ENCODE results near the gene TERT.

TERT gene

DNA sequence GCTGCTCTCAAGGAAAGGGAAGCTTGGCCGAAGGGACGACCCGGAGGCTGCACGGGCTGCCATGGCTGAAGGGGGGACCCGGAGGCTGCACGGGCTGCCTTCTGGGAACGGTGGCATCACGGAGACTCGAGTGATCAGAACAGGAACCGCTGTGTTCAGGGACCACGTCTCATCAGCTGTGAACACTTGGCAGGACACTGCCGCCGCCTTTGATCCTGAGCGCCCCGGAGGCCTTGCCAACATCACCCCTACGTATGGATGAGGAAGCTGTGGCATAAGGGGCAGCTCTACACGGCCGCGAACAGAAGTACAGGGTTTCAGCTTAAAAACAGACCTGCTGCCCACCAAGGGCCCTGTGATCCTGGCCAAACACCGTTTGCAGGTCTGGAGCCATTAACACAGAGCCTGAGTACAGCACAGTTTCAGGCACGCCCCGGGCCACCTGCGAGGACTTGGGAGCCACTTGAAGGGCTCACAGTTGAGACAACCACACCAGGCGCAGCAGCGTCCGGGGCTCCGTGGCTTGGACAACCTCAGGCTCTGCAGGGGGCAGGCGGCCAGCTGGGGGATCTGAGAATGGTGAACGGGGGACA is 23.9 kb upstream of the TERT start:
- no peak for DNase-seq (ENCODE audit: low spot score)

DNA sequence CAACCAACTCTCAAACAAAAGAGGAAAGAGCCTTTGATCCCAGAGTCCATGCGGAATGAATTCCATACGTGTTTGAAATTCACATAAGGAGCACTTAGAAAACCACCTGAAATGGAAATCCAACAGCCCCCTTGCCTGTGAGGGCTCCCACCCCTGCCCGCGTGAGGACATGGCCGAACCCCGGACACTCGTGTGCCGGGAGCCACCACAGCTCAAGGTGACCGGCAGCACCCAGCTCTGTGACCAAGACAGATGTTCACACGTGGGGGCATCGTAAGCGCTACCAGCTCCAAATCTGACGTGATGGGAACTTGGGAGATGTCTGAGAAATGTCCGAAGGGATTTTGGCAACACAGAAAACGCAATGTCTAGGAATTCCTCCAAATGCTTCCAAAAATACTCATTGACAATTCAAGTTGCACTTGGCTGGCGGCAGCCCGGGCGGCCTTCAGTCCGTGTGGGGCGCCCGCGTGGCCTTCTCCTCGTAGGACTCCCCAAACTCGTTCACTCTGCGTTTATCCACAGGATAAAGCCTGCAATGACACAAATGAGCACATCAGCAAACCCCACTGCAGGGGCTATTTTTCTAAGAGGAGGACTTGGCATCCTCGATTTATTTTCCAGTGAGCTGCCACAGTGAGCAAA is 23.2 kb upstream of the TERT start:
- DNase-seq (ENCODE audit: low spot score): no peak

DNA sequence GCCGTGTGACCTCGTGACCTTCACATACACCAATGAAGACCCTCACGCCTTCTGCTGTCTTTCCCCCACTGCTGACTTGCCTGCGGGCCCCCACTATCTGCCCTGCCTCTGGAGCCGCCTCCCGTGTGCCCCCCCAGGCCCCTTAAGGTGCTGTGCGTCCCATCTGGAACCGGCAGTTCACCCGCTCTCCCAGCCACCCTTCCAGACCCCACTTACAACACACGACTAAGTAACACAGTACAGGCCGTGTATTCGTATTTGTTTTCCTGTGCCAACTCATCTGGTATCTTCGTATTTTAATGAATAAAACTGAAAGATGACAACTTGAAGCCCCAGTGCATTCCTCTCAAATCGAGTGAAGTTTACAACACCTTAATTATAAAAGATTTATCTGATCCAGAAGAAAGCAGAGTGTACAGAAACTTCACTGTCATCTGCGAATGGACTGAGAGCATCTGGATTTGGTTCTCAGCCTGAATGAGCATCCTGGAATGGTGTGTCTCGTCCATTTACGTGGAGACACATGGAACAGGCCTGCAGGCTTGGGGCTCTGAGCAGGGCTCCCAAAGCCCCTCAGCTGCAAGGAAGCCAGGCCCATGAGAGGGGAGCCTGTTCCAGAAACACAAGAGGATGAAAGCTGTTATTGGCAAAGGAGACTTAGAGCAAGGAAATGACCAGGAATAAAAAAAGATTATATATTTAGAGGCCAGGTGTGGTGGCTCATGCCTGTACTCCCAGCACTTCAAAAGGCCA is 21.9 kb upstream of the TERT start:
- no peak for DNase-seq (ENCODE audit: low spot score)

DNA sequence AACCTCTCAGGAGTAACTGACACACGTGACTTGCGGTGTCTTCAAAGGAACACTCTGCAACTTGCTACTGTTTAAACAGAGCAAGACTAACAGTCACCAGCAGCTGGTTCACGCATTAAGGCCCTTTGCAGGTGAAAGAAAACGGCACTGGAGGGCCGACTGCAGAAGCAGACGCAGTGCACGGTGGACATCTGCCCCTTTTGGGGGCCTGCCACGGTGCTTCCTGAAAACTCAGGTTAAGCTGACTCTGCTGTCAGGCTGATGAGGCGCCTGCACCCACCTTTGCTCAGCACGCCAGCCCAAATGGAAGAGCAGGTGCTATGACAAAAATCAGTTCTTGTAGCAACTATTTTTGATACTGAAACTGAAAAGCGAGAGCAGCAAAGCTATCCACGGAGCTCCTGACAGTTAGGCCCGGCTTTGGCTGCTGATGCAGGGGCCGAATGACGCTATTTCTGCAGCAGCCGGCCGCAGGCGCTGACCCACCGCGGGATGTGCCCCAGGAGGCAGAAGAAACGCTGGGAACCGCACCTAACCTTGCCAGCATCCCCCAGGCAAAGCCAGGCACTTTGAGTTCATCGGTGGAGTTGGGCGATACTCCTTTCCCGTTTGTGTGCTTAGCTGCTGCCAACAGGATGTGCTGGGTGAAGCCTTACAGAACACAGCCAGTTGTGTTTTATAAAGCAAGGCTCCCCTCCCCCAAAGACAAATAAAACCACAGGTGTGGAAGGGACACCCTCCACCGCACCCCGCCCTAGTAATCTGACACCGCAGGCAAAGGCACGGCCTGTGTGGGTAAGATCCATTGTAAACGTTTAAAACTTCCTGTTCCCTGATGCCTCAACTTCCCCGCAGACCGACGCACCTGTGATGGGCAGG is 21.1 kb upstream of the TERT start:
- DNase-seq (ENCODE audit: low spot score): no peak

- DNase-seq (ENCODE audit: low spot score): no peak
These were observed 20.3 kb upstream of the TERT start for GRCh38 chr5:1315018-1315708.

- DNase-seq (ENCODE audit: low spot score): no peak
These were observed 19.7 kb upstream of the TERT start for GRCh38 chr5:1314564-1314982.

DNA sequence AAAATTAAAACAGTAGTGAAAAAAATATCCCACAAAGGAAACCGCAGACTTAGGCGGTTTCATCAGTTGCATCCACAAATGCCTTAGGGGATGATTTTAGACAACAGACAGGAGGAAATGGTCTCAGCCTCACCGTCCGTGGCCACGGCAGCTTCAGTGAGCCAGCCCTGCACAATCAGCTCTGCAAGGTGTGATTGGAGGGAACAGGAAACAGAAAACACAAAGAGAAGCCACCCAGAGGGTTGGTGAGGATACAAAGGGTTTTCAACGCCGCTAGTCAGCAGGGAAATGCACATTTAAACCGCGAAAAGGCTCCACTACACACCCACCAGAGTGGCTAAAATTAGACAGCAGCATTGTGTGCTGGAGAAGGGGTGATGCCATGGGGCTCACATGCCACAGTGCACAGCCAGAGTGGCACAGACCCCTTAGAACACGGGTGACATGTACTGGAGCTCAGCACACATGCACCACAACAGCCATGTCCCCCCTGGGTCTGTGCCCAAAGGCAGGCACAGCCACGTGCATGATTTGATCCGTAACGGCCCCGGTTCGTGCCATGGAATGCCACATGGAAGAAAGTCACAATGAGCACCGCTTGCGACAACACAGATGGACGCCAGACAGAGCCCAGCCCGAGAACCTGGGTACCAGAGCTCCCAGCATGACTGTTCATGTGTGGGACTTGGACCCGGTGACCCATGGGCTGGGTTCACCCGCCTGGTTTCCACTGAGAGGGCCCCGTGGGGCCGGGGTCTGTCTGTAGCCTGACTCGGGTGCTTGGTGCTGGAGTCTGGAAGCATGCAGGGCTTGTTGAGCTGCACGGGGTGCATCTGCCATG is 18.3 kb upstream of the TERT start:
- no peak for DNase-seq (ENCODE audit: low spot score)

- DNase-seq (ENCODE audit: low spot score): no peak
These were observed 17.3 kb upstream of the TERT start for GRCh38 chr5:1312206-1312605.

DNA sequence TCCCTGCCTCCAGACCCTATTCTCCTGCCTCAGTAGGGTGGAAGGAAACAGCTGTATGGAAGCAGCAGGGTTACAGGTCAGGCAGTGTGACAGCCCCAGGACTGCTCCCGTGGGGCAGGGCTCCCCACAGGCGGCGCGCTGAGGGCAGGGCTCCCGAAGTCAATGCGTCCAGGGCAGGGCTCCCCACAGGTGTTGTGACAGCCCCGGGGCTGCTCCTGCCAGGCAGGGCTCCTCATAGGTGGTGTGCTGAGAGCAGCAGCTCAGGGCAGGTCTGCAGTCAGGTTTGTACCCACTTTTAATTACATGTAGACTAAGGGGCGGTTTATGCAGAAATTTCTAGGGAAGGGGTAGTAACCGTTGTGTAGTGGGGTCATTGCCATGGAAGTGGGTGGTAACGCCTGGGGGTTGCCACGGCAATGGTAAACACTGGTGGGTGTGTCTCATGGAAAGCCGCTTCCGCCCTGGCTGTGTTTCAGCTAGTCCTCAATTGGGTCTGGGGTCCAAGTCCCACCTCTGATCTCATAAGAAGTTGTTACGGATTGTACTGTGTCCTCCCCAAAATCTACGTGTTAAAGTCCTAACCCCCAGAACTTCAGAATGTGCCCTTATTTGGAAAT is 16.7 kb upstream of the TERT start:
- no peak for DNase-seq (ENCODE audit: low spot score)

- DNase-seq (ENCODE audit: low spot score): no peak
These were observed 15.2 kb upstream of the TERT start for GRCh38 chr5:1310118-1310517.

- no peak for DNase-seq (ENCODE audit: low spot score)
These were observed 9.2 kb upstream of the TERT start for GRCh38 chr5:1304033-1304432.

DNA sequence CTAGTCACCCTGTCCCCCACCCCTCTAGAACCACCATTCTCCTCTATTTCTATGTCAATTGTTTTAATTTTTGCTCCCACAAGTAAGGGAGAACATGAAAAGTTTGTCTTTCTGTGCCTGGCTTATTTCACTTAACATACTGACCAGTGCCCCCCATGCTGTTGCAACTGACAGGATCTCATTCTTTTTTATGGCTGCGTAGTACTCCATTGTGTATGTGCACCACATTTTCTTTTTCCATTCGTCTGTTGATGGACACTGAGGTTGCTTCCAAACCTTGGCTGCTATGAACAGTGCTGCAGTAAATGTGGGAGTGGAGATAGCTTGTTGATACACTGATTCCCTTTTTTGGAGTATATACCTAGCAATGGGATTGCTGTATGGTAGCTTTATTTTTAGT is 7.4 kb upstream of the TERT start:
- DNase-seq (ENCODE audit: low spot score): no peak

- DNase-seq (ENCODE audit: low spot score): no peak
These were observed 5.8 kb upstream of the TERT start for GRCh38 chr5:1300581-1301083.

GRCh38 chr5:1299961-1300360 is 5.1 kb upstream of the TERT start:
- no peak for DNase-seq (ENCODE audit: low spot score)

GRCh38 chr5:1299511-1299850 is 4.6 kb upstream of the TERT start:
- DNase-seq (ENCODE audit: low spot score): no peak

DNA sequence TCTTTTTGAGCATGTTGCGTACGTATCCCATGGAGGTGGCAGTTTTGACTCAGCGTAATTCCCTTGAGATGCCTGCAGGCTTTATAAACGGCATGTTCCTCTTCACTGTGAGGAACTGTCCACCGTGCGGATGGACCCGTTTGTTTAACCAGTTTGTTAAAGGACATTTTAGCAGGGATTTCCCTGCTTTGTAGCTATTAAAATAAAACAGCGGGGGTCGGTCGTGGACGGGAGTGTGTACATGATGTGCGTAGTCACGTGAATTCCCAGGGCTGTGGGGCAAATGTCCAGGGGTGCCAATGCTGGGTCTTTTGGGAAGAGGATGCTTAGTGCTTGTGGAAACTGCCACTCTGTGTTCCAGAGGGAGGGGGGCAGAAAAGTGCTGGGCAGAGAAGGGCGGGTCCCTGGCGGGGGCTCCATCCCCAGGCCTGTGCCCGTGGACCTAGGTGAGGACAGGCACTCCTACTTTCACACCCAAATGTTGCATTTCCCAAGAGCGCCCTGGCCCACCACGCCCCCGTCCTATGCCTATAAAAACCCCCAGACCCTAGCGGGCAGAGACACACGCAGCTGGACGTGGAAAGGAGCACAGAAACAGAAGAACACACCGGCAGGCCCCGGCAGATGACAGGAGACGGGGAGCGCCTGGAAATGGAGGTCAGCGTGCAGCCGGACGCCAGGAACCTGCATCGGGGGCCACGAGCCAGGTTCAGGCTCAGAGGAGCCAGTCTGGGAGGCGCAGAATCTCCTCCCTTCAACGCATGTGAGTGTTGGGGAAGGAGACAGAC is 4.0 kb upstream of the TERT start:
- no peak for DNase-seq (ENCODE audit: low spot score)

DNA sequence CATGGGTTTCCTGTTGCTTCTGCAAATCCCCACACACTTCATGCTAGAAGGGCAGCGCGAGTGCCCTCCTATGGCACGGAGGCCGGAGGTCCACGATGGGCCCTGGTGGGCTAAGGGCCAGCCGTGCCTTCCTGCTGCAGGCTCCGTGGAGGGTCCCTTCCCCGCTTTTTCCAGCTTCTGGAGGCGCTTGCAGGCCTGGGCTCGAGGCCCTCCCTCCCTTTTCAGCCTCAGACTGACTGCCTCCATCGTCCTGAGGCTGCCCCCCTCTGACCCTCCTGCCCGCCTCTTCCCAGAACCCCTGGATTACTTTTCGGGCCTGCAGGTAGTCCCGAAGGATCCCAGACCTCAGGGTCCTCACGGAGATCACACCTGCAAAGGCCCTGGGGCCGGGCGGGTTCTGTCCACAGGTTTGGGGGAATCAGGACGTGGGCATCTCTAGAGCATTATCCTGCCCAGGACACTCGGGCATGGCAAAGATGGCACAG is 3.2 kb upstream of the TERT start:
- no peak for DNase-seq (ENCODE audit: low spot score)

DNA sequence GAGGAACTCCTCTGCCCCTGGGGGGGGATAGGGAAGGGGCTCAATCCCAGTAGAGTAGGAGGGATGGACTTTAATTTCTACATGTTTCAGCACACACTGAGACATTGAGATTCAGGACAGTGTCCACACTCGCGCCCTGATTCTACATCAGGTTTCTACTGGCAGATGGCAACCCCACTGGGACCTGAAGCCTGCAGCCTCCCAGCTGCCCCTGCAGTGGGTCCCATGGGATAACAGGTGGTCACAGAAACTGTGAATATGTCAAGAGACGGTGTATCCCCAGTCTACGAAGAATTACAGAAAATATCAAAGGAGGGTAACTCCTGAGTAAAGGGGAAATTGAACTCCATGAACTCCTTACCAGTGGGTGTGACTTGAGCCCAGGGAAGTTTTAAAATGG is 2.4 kb upstream of the TERT start:
- DNase-seq (ENCODE audit: low spot score): no peak

DNA sequence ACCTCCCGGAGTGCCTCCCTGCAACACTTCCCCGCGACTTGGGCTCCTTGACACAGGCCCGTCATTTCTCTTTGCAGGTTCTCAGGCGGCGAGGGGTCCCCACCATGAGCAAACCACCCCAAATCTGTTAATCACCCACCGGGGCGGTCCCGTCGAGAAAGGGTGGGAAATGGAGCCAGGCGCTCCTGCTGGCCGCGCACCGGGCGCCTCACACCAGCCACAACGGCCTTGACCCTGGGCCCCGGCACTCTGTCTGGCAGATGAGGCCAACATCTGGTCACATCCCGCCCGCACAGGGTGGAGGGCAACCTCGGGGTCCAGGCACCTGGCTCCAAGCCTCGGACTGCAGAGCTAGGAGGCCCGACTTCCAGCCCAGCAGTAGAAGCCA is 776 bp upstream of the TERT start:
- DNase-seq (ENCODE audit: low spot score): no peak
